HFF-Myc (cell line): ENCODE data around the gene ADK.
"Not testable (repeated sequence)": the region's sequence is repeated elsewhere in the genome, so short reads cannot be mapped to it uniquely, and the experiment has no call there.

Experiments used
- DNase-seq: peaks from one replicate; pipeline ENCODE4 v3.0.0-alpha.2; 2011; ENCODE audit warnings: low read depth; ENCODE audit errors: extremely low read depth
- H3K4me3 ChIP-seq: replicated peaks from 2 replicates; pipeline ENCODE4 v1.5.1; 2011; ENCODE audit warnings: low read depth, mild to moderate bottlenecking, control low read depth, low read length
- TF ChIP-seq, protein P1 (sequence below): IDR thresholded peaks from 2 replicates; pipeline ENCODE4 v1.5.1; 2012; ENCODE audit warnings: mild to moderate bottlenecking, low read depth, low read length, control low read depth; ENCODE audit errors: missing control alignments

Gene ADK

DNA sequence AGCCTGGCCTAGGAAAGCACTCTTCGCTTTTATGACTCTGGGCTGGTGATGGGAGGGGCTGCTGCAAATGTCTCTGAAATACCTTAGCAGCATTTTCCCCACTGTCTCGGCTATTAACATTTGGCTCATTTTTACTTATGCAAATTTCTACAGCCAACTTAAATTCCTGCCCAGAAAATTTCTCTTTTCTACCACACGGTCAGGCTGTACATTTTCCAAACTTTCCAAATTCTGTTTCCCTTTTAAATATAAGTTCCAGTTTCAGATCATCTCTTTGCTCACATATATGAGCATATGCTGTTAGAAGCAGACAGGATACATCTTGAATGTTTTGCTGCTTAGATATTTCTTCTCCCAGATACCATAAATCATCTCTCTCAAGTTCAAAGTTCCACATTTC is 332.3 kb downstream of the ADK start:
- DNase-seq: no peak
- H3K4me3 ChIP-seq: no peak overlapping the region
- TF ChIP-seq, protein P1, sequence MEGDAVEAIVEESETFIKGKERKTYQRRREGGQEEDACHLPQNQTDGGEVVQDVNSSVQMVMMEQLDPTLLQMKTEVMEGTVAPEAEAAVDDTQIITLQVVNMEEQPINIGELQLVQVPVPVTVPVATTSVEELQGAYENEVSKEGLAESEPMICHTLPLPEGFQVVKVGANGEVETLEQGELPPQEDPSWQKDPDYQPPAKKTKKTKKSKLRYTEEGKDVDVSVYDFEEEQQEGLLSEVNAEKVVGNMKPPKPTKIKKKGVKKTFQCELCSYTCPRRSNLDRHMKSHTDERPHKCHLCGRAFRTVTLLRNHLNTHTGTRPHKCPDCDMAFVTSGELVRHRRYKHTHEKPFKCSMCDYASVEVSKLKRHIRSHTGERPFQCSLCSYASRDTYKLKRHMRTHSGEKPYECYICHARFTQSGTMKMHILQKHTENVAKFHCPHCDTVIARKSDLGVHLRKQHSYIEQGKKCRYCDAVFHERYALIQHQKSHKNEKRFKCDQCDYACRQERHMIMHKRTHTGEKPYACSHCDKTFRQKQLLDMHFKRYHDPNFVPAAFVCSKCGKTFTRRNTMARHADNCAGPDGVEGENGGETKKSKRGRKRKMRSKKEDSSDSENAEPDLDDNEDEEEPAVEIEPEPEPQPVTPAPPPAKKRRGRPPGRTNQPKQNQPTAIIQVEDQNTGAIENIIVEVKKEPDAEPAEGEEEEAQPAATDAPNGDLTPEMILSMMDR: no peak

DNA sequence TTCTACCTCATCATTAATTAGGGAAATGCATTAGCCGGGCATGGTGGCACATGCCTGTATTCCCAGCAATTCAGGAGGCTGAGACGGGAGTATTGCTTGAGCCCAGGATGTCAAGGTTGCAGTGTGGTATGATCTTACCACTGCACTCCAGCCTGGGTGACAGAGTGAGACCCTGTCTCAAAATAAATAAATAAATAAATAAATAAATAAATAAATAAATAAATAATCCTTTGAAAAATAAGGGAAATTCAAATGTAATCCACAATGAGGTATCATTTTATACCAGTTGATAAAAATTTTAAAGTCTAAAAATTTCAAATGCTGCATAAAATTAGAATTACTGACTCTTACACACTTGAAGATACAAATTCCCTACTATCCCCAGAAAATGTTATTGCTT is 334.3 kb downstream of the ADK start:
- no peak for DNase-seq
- H3K4me3 ChIP-seq: no peak overlapping the region
- TF ChIP-seq, protein P1: no peak

GRCh38 chr10:74486659-74487058 is 335.6 kb downstream of the ADK start:
- H3K4me3 ChIP-seq: no peak overlapping the region
- TF ChIP-seq, protein P1: no peak
- DNase-seq: no peak

GRCh38 chr10:74488907-74489306 is 337.9 kb downstream of the ADK start:
- no peak for DNase-seq
- H3K4me3 ChIP-seq: no peak overlapping the region
- TF ChIP-seq, protein P1: no peak

- no peak for DNase-seq
- H3K4me3 ChIP-seq: no peak overlapping the region
- TF ChIP-seq, protein P1: no peak
These were observed 339.5 kb downstream of the ADK start for GRCh38 chr10:74490551-74490950.

DNA sequence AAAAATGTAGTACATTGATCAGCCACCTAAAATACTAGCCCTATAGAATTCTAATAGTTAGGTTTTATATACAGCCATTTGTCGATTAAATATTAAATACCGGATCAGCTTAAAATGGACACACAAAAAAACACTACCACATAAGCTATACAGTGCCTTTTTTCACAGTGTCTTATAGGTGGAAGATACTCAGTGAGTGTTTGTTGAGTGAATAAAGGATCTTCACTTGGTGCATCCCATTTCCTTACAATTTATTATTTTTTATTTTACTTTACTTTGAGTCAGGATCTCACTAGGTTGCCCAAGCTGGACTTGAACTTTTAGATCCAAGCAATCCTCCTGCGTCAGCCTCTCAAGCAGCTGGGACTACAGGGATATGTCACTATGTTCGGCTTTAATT is 340.0 kb downstream of the ADK start:
- DNase-seq: no peak
- TF ChIP-seq, protein P1: no peak

GRCh38 chr10:74496276-74496675 is 345.3 kb downstream of the ADK start:
- H3K4me3 ChIP-seq, DNase-seq: not testable (repeated sequence)

More for the DNA sequence above, 340.0 kb downstream of the ADK start:
- H3K4me3 ChIP-seq: no peak overlapping the region

GRCh38 chr10:74498664-74499063 is 347.6 kb downstream of the ADK start:
- not testable (repeated sequence) for DNase-seq, H3K4me3 ChIP-seq
